HG02884 (cell line): ENCODE data around the gene ZIC4.

ENCODE experiments used
- ATAC-seq: cut with Tn5 transposase; IDR thresholded peaks from one replicate; pipeline ENCODE4 v1.9.1; 2021; ENCODE audit warnings: mild to moderate bottlenecking, moderate library complexity; ENCODE audit not compliant: unreplicated experiment

The ZIC4 gene

GRCh38 chr3:147406028-147406931 is at the start of gene ZIC4:
ZIC4 (minus strand) TSS chr3:147406543; CDS start chr3:147402797, 3,746 bp downstream.
- no peak for ATAC-seq

- ATAC-seq, result no peak
These were observed 43.3 kb upstream of the ZIC4 start for GRCh38 chr3:147449669-147450068.

DNA sequence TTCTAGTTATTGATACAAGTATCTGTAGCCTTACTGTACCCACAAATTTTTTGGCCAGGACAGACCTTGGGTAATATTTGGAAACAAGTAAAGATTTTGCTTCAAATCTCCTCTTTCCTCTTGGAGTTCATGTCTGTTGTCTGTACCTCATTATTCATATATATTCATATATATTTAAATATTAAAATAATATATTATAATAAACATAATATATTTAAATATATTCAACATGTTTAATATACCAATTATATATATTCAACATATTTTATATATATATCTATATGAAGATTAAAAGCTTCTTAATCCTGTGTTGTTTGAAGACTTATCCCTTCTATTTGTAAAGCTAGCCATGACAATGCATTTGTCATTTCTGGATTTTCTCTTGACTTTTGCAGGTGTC is 40.9 kb upstream of the ZIC4 start:
- no peak for ATAC-seq

- no peak for ATAC-seq
These were observed 25.4 kb upstream of the ZIC4 start for GRCh38 chr3:147431751-147432150.

- no peak for ATAC-seq
These were observed 22.4 kb upstream of the ZIC4 start for GRCh38 chr3:147428754-147429153.

DNA sequence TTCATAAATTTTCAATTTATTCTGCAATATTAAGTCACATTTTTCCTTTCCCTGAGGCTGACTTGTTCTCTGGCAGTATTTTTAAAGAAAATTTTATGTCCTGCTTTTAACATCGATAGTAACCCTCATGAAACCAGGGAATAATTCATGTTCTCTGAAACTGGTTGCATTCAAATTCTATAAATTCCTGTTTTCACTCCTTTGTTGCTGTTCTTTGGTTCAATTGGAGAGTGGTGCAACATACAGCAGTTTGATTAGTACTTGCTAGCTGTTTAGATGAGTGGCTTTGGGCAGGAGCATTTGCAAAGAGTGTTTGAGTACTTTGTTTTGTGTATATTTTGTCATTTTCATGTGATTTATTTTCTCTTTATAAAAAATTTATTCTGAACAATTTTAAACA is 22.0 kb upstream of the ZIC4 start:
- no peak for ATAC-seq

DNA sequence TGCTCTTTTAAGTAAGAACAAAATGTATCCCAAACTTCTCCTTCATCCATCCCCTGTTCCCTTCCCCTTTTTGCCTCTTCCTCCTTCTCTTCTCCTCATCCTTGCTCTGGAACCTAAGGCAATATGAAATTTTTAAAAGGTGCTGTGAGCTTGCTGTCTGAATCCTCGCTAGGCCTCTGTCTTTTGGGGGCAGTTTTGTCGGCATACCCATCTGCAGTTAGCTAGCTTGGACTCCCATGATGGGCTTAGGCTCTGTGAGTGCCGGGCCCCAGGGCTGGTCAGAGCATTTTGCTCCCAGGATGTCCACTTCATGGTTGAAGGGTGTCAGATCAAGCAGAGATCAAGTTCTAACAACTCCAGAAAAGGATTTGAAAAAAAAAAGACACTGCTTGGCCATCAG is 21.4 kb upstream of the ZIC4 start:
- ATAC-seq, result no peak

DNA sequence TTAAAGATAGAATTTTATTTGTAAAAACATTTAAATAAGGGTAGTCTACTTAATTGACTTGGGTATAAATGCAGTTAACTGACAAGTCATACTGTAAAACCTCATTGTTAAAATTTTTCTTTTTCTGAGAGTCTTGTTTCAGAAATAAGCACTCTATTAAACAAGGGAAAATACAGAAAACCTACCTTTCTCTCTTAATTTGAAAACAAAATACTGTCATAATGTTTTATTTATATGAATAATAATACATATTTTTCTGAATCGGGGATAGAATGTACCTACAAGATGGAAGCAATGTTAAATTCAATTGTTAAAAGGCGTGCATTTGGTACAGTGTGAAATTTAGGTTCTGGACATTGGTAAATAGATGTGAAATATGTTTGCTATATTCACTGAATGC is 20.6 kb upstream of the ZIC4 start:
- no peak for ATAC-seq

GRCh38 chr3:147425388-147425850 is 19.1 kb upstream of the ZIC4 start:
- ATAC-seq, result no peak

- no peak for ATAC-seq
These were observed 18.4 kb upstream of the ZIC4 start for GRCh38 chr3:147424581-147425387.

GRCh38 chr3:147423798-147424580 is 17.6 kb upstream of the ZIC4 start:
- ATAC-seq, result no peak

GRCh38 chr3:147423537-147423797 is 17.1 kb upstream of the ZIC4 start:
- no peak for ATAC-seq

DNA sequence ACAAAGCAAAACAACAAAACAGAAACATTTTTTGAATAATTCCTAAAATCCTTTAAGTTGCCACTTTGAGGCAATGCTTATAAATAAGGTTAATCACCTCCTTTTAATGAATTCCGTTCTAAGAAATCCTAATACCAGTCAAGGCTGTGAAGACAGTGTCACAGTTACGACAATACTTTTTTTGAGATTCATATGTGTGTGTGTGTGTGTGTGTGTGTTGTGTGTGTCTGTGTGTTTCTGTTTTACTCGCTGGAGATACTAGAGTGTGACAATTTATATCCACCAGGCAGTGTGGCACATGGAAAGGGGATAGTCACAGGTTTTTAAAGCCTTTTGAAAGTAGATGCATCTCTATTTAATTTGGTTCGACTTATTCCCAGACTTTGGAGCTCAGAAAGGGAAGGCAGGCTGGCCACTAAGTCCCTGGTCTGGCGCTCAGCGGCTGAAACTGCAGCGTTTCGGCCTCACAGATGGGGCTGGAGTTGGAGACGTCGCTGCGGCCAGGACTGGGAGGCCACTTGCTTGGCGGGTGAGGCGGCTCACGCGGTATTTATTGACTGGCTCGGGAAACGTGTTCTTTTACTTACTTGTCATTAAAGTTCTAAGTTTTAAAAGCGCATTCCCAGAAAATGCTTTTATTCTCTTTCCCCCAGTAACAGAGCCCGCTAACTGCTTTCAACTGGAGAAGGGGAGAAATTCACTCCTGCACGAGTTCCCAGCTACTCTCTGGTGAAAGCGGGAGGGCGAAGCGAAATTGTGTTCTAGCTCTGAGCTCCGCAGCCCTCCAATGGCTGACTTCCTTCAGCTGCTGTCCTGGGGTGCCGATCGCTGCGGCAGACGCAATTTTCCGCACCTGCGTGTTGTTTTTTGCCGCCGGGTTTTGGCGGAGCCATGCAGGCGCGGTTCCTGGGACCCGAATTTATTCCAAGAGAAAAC is 16.5 kb upstream of the ZIC4 start:
- no peak for ATAC-seq

DNA sequence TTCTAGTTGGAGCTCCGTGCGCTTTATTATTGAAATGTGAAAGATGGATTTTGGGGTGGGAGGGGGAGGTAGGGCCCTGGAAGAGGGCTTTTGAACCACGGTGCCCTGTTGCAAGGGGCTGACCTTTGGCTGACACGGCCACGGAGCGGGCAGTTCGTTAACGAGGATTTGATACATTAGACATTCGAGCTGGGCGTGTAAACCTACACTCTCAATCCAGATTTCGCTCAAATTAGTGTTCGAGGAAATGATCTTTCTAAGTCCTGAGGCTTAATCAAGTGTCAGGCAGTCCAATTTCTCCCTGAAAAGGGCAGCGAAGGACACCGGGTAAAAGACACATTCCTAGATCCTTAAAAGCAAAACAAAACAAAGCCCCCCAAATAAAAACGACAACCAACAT is 15.9 kb upstream of the ZIC4 start:
- no peak for ATAC-seq

- ATAC-seq, result no peak
These were observed 15.0 kb upstream of the ZIC4 start for GRCh38 chr3:147421184-147421912.

DNA sequence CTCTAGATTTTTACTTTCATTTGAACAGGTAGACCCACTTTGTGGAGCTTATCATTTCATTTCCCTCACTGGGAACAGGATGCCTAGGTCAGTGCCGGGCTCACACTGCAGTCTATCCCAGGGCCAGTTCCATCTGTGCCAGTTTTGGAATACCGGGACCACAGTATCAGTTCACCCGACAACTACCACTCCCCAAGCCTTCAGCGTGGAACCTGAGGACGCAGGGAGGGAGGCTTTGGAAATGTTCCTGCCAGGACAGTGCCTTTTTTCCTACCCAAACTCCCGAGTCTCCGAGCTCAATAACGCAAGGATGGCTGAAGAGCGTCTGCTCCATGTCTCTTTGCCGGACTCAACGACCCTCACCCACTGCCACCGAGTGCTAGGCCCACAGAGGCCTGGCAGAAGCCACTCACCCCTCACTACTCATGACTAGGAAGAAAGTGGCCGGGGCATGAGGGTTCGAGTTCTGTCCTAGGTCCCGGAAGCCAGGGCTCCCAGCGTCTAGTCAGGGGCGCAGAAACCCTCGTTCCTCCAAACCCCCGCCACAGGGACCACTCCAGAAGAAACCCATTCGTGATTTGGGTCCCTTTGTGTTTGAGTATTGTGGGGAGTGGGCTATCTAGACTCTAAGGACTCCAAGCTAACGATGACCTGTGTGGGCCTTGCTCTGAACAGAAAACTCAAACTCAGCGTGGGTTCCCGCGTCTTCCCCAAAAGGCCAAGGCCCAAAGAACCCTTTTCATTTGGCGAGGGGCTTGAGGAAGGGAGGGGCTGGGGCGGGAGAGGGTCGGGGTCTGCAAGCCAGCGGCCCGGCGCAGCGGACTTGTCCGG is 14.2 kb upstream of the ZIC4 start:
- no peak for ATAC-seq

DNA sequence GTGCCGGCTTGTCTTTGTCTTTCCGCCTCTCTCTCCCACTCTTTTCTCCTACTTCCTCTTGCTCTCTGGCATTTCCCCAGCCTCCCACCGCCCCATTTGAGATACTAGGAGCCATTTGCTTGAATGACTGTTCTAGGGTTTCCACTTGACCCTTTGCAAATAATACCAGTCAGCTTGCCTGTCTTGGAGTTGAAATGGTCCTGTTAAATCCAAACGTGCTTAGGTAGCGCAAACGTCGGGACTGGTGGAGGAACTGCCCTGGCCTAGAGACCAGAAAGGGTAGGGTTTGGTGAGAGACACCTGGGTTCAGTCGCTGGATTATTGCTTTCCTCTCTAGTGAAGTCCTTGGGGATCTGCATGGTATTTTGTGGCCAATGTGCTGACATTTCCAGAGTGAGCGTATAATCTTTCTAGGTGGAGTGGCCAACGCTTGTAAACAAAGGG is 13.5 kb upstream of the ZIC4 start:
- ATAC-seq, result no peak

DNA sequence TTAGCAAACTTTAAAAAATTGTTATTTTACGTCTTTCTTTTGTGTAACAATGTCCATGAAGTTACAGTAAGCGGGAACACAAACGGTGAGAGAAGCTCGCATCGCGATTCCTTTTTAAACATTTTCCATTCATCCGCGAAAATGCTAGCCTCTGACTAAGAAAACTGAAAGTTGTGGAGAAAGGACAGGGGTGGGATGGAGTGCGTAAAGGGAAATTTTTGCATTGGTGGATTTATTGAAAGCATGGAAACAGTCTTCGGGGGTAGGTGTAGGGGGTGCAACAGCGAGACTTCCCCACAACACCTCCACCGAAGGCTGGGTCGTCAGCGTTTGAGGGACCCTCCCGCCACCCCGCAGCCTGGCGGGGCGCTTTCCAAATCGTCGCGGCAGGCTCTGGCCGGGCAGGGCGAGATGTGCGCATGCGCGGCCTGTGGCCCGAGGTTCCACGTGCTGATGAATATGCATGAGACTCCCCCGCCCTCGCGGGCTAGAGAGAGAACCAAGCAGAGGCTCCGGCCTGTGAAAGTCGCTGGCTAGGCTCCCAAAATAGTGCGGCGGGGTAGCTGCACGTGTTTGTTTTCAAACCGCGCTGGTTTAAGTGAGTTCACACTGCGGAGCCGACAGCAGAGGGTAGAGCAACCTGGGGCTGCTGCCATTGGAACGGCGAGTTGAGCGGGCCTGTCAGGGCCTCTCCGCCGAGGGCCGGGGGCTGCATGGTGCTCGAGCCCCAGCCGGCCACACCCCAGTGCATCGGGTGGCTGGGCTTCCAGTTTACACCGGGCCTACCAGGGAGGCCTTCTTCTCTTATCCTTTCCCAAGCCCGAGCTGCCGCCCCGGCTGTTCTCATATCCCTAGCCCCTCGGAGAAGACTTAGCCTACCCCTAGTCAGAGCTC is 12.7 kb upstream of the ZIC4 start:
- ATAC-seq, result no peak
